Activated CD4-positive, alpha-beta T cell treated with anti-CD3 and anti-CD28 coated beads, Interleukin-2, amount 50 U/mL, for 16 hours (primary cell): ENCODE data around the gene NMT2.
"Not testable (repeated sequence)": the region's sequence is repeated elsewhere in the genome, so short reads cannot be mapped to it uniquely, and the experiment has no call there.

Experiments
- DNase-seq: peaks from one replicate; pipeline ENCODE4 v3.0.0-alpha.2; 2020

The NMT2 gene

DNA sequence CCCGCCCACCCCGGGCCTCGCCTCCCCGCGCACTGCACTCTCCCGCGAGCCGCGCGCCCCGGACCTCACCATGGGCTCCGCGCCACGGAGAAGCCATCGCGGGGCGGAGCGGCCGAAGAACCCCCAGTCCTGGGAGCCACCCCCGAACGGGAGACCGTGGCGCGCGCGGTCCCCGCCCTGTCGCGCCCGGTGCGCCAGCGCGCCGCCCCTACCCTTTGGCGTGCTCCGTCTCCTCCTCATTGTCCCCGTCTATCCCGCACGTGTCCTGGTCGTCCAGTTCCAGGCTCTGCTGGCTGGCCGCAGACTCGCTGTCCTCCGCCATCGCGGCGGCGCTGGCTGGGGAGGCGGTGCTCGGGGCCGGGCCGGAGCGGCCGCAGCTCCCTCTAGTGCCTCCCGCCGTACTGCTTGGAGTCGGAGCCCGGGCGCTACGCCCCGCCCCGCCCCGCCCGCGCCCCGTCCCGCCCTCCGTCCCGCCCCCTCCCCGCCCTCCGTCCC lies at the start of gene NMT2:
TSS of gene NMT2 (minus strand) at position 403 of the 495 bp plus-strand sequence. CDS start at position 322, 81 bp downstream.
- no peak for DNase-seq

GRCh38 chr10:15216700-15217099 lies 48.2 kb upstream of the NMT2 start:
- DNase-seq: no peak

DNA sequence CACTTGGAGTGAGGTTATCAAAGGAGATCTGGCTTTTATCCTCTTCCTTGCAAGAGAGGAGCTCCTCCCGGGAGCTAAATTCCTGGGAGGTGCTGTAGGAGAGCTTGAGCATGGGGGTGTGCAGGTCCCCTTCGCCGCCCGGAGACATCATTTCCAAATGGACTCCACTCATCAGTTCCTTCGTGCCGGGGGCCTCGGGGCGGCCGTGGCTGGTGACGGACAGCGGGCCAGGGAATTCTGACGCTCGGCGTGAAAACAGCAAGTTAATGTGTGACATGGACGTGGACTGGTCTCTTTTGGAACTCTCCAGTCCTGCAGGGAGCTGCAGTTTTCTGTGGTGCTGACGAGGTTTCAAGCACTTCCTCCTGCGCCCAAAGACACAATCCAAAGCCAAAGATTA lies 45.7 kb upstream of the NMT2 start:
- no peak for DNase-seq

GRCh38 chr10:15213461-15213861 lies 45.0 kb upstream of the NMT2 start:
- no peak for DNase-seq

DNA sequence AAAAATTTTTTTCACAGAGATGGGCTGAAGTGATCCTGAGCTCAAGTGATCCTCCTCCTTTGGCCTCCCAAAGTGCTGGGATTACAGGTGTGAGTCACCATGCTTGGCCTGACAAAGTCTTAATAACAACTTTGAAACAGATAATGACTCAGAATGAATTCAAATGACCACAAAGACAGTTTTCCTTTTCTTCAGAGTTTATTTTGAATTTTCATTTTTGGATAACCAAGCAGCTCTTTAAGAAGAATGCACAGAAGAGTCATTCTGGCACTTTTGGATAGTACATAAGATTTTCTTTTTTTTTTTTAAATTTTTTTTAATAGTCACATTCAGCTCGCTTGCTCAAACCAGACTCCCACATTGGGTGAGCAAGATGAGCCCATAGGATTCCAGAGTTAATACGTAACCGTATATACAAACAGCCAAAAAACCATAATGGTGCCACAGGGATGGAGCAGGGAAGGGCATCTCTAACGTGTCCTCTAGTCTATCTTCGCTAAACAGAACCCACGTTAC lies 43.0 kb upstream of the NMT2 start:
- DNase-seq: peak; percentile 8

DNA sequence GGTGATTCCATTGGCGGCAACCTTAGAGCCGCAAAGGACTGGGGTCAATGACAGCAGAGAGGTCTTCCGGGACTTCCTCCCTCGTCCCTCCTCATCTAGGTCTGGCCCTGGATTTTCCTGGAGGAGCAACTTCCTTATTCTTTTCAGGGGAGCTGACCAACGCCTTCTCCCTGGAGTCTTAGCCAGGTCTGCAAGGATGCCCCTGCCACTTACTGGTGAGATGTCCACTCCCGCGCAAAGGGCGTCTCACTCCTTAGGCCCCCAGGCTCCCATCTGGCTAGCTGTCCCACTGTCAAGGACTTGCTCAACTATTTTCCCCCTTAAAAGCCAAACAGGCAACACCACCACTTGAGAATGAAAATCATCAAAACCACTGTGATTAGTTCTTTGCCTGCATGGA lies 42.0 kb upstream of the NMT2 start:
- no peak for DNase-seq

- peak; percentile 80 for DNase-seq
Measured at GRCh38 chr10:15209827-15210509, 41.5 kb upstream of the NMT2 start.

- no peak for DNase-seq
Measured at GRCh38 chr10:15208221-15208620, 39.7 kb upstream of the NMT2 start.

DNA sequence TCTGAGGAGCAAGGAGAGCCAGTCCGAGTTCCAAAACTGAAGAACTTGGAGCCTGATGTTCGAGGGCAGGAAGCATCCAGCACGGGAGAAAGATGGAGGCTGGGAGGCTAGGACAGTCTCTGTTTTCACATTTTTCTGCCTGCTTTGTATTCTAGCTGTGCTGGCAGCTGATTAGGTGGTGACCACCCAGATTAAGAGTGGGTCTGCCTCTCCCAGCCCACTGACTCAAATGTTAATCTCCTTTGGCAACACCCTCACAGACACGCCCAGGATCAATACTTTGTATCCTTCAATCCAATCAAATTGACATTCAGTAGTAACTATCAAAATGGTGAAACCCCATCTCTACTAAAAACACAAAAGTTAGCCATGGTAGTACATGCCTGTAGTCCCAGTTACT lies 38.9 kb upstream of the NMT2 start:
- not testable (repeated sequence) for DNase-seq

DNA sequence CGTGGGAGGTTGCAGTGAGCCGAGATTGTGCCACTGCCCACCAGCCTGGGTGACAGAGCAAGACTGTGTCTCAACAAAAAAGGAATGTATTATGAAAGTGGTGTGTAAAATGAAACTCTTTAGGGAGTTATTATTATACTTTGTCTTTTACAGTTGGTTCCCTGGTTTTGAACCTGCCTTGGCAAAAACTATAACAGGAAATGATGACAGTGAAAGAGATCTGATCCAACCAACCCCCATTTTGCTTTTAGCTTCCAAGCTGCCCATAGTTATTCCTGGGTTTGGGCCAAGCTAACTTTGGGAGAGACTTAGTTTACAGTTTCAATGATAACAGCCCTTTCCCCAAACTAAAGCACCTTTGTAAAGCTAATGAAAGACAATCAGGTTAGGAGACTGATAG lies 34.1 kb upstream of the NMT2 start:
- no peak for DNase-seq

DNA sequence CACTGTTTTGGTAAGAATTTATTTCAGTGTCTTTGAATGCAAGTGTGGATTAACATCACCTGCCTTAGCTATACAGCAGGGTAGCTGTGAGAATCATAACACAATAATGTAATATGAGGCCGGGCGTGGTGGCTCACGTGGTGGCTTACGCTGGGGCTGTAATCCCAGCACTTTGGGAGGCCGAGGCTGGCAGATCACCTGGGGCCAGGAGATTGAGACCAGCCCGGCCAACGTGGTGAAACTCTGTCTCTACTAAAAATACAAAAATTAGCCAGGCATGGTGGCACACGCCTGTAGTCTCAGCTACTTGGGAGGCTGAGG lies 33.8 kb upstream of the NMT2 start:
- DNase-seq: not testable (repeated sequence)

- no peak for DNase-seq
Measured at GRCh38 chr10:15201589-15202300, 33.3 kb upstream of the NMT2 start.

DNA sequence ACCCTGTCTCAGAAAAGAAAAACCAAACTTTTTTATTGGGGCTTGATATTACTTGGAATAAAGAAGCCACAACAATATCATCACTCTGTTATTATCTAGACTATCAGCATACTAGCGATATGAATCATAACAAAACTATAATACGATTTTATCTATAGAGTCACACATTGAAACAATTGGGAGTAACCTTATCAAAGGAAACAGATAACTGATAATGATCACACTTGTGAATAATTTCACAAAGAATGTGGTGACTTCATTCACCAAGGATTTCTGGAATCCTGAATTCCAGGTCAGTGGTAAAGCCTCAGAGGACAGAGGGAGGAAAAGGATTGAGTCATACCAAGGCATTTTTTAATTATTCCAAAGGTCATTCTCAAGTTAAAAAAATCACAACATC lies 32.1 kb upstream of the NMT2 start:
- DNase-seq: no peak

- DNase-seq: no peak
Measured at GRCh38 chr10:15197911-15198310, 29.4 kb upstream of the NMT2 start.

- no peak for DNase-seq
Measured at GRCh38 chr10:15197276-15197675, 28.8 kb upstream of the NMT2 start.

- DNase-seq: no peak
Measured at GRCh38 chr10:15196021-15196834, 27.7 kb upstream of the NMT2 start.

DNA sequence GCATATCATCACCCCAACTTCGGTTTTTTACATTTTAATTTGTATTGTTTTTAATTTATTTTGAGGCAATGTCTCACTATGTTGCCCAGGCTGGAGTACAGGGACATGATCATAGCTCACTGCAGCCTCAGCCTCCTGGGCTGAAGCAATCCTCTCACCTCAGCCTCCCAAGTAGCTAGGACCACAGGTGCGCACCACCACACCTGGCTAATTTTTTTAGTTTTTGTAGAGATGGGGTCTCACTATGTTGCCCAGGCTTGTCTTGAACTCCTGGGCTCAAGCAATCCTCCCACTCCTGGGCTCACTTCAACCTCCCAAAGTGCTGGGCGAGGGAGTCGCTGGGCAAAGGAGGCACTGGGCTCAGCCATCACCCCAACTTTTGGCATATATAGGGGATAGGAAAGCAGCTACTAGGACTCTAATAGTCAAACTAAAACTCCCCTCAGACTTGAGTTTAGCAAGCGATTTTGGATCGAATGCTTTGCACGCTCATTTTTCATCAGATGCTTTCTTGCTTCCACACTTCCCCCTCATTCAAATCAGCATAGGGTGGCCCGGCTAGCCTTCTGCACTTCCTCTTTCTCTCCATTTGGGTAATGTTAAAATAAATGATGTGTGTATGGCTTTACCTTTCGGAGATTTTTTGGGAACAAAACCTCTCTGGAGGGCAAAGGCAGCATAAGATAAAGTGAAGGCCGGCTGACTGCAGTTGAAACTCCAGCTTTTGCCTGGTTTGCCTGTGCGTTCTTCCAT lies 20.8 kb upstream of the NMT2 start:
- DNase-seq: no peak

DNA sequence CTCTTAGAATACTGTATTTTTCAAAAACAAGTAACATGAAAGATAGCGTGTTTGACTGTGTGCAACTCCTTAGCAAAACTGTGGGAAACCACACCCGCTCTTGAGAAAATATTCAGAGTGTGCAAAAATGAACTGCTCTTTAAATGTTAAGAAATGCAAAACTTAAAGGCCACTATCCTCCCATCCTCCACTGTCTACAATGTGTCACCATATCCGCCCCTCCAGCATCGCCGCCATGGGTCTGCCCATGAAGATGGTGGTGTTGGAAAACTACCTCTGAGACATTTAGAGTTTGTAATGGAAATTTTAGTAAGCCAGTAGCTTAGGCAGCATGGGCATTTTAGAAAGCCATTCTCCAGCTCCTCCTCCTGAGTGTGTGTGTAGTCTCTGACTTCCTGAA lies 20.1 kb upstream of the NMT2 start:
- no peak for DNase-seq

GRCh38 chr10:15183689-15184481 lies 15.4 kb upstream of the NMT2 start:
- DNase-seq: no peak

DNA sequence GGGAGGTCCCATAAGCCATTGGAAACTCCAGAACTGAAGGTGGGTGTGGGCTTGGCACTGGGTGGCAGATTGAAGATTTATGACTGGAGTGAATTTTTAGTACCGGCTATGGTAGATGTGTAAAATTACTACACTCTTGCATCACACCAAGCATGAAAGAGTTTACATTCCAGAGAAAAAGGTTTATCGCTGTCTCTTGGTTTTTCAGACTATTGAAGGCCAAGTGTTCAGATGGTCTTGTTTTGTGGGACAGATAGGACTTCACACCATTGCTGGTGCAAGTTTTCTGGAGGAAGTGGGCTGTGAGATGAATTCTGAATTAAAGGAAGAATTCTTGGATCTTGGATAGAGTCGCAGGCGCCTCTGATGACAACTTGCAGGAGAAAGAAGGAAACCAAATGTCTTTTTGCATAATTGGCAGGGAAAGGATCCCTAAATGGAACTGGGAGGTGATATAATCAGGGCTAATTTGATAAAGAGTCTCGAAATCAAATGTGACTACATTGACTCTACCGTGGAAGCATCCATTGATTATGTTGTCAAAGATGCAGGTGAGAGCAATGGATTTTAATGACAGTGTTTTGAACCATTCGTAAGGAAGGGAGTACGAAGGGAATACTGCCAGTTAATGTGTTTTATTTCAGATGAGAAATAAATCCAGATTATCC lies 14.2 kb upstream of the NMT2 start:
- DNase-seq: no peak

DNA sequence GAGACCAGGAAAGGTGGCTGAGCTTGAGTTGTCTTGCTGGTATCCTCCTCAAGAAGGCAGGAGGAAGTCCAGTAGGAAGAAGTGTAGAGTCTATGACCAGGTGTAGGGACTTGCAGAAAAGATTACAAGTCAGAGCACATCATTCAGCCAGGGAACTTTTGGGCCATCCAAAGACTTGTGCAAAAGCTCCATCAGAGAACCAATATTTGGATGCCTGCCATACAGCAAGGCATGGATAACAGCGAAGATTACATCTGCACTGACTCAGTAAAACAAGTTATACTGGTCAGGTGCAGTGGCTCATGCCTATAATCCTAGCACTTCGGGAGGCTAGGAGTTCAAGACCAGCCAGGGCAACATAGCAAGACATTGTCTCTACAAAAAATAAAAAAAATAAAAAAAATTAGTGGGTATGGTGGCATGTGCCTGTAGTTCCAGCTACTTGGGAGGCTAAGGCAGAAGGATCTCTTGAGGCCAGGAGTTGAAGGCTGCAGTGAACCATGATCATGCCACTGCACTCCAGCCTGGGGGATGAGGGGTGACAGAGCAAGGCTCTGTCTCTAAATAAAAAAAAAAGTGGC lies 13.2 kb upstream of the NMT2 start:
- DNase-seq: no peak
